T-helper 2 cell (primary cell): ENCODE results near the gene ENPP1.
A peak's percentile ranks its signal among the peaks of the same experiment; 100 is the strongest.

ENCODE experiments used
- DNase-seq, 5 experiments: peaks; one replicate each; pipeline versions ENCODE4 v3.0.0 to v3.0.0-alpha.2; 2012 to 2022

Gene ENPP1

DNA sequence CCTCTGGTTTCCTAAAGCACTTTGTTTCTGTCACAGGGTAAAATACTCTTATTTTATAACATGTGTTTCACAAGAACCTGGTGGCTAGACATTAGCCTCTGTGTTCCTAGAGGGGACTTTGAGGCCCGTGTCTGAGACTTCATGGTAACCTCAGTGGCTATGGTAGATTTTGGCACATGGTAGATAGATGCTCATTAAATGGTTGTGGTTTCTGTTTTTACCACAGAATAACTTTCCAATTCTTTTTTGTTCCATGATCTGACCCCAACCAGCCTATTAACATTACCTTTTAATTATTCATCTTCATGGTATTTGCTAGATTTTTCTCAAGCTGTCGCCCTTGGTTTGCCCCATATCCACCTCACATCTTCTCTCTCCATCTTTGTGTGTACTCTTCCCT lies 109.0 kb downstream of the ENPP1 start:
- DNase-seq: no peak

DNA sequence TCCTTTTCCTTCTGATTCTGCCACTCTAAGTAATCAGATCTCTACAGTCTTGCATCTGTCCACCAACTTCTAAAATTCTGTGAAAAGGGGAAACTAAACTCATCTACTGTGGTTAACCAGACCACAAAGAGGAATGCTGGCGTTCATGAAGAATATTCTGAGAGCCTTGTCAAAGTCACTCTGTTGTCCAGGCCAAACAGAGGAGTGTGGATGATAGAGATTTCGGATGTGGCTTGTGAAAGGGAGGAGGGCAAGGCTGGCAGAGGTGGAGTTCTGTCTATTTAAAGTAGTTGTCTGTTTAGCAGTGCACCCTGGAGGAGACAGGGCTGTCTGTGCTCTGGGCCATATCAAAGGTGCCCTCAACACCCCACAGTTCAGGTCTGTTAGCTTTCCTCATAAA lies 109.5 kb downstream of the ENPP1 start:
- peak in 1 of 5 experiments; percentile 18 for DNase-seq

DNA sequence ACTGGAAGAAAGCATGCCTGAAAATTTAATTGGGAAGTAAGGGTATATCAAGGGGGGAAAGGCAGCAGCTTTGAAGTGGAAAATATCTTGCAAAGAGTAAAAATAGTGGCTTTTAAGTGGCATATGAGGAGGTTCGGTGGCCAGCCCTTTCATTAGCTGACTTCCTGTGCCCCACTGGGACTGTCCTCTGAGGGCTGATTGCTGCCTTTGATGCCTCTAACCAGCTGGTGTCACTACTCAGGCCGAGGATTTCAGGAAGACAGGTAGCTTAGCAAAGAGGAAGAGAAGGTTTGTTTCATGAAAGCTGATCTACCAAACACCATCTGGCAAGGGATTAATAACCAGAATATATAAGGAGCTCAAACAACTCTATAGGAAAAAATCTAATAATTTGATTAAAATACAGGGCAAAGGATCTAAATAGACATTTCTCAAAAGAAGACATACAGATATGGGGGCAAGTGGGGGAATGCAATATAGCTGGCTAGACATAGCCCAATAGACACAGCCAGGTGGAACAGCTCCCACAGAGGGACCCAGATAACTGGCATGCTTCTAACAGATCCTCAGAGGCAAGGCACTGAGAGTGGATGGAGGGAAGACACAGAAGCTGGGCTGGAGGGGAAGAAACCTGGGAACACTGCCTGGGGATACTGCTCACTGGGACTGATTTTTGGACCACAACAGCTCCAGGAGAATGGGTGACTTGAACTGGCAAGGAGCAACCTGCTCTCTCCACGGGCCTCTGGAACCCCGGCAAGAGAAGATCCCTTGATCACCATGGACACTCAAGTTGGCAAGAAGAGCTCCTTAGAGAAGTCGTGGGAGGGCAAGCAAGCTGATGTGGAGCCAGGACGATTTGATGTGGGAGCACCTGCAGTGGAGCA lies 110.2 kb downstream of the ENPP1 start:
- no peak for DNase-seq

DNA sequence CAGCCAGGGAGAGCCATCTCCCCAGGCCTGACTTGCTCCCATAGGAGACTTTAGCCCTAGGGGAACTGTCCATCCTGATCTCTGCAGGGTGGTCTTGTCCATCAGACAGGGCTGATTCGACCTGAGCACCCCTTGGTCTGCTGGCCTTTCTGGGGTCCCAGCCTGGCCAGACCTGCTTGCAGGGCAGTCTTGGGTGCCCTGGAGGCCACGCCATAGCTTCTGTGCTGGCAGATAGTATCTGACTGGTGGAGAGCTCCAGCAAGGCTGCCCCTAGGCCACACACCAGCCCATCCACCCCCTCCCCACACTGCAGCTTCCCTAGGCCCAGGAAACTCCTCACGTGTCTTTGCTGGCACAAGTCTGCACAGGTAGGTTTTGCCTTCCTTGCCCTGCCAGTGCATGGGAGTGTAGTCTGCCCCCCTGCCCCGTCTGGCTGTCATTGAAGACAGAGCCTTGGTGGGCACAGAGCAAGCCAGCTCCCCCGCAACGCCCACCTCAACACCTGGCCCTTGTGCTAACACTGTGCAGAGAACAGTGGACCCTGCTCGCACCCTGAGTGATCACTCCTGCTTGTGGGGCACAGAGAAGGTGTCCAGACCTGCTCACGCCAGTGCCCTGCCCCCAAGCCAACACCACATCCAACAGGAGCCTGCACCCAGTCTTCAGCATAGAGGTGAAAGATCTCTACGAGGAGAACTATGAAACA lies 111.0 kb downstream of the ENPP1 start:
- no peak for DNase-seq

DNA sequence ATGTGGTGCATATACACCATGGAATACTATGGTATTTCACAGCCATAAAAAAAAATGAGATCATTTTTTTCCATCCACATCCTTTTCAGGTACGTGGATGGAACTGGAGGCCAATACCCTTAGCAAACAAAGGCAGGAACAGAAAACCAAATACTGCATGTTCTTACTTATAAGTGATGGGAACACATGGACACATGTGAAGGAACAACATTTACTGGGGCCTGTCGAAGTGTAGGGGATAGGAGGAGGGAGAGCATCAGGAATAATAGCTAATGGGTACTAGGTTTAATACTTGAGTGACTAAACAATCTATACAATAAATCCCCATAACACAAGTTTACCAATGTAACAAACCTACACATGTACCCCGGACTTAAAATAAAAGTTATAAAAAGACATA lies 112.8 kb downstream of the ENPP1 start:
- no peak for DNase-seq

DNA sequence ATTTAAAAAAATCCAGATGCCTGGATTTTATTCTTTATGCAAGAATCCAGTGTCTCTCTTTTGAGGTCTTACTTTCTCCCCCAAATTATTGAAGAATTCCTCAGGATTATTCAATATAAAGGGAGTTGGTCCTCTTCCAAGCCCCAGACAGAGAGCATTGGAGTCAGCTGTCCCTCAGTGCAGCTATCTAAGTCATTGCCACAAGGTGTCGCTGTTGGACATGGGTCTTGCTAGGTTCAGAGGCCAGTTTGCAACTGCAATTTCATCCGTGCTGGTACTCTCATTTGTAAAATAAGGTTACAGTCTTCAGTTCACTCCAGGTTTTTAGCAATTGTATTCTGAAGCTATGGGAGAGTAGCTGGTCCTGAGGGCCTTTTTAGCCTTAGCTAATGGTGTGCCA lies 115.5 kb downstream of the ENPP1 start:
- DNase-seq: peak in 1 of 5 experiments; percentile 70

DNA sequence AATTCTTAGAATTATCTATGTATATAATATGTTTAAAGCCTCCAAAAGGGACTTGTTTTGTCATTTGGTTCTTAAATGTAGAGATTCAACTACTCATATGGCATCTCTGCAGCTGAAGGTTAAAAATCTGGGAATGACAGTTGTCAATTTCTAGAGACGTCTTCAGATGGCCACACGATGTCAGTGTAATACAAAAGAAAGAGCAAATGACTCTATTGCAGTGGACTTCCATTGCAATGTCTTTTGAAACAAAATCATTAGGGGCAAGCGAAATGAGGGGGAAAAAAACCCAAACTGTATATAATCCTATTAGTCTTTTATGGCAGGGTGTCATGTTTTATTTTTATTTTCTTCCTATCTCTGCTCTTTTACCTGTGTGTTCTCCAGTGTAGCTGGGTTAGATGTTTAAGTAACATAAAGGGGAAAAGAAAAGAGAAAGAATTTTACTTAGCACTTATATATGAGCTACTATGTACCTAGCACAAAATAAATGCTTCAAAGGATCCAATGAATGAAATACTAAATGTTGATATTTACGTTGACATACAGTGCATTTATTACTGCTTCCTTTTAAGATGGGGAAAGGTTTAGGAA lies 117.2 kb downstream of the ENPP1 start:
- DNase-seq: no peak

DNA sequence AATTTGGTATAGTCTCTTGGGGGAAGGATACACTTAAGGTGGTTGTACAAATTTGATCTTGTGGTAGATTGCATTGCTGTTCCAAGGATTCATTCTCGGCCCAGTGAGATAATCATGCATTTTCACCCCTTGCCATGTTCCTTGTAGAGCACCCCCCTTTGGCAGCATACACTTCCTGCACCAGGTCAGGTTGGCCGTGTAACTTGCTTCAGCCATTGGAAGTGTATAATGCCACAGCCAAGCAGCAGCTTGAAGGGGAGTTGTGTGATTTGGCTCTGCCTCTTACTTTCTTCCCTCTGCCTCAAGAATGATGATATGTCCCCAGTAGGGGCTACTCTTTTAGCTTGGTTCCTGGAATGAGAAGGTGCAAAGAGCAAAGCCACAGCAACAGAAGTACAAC lies 121.4 kb downstream of the ENPP1 start:
- no peak for DNase-seq

DNA sequence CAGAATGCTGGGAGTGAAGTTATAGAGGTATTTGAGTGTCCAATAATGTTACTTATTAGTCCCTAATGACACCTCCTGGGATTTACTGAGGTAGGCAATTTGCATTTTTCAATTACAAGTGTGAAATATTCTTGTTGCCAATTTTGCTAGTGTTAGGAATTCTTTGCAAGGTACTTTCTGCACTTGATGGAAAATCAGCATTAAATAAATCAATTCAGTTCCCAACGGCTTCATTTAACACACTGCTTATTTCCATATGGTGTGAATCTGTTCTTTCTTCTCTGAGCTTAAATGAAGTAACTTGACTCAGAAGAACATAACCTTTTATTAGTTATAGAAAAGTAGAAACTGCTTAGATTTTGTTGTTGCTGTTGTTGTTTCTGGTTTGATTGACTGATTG lies 122.2 kb downstream of the ENPP1 start:
- DNase-seq: no peak

DNA sequence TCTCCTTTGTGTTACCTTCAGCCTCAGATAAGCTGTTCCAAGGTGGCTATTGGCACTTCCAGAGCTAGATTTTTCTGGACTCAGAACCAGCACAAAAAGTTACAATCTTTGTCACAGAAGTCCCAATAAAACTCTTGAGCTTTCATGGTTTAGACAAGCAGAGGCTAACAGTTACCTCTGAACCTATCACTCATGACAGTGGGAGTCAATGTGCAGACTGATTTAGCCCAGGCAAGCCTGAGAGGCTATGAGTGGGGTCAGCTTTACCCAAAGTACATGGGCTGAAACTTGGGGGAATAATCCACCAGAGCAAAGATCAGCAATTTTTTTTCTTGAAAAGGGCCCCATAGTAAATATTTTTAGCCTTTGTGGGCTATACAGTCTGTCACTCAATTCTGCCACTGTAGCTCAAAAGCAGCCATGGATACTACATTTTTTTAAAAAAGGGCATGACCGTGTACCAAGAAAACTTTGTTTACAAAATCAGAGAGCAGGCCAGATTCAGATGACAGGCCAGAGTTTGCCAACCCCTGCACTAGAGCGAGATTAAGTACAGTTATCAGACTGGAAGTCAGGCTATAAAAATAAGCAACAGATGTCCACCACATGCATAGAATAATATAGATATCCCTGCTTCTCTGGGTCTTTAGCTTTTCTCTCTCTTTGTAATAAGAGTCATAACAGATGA lies 123.4 kb downstream of the ENPP1 start:
- DNase-seq: no peak

DNA sequence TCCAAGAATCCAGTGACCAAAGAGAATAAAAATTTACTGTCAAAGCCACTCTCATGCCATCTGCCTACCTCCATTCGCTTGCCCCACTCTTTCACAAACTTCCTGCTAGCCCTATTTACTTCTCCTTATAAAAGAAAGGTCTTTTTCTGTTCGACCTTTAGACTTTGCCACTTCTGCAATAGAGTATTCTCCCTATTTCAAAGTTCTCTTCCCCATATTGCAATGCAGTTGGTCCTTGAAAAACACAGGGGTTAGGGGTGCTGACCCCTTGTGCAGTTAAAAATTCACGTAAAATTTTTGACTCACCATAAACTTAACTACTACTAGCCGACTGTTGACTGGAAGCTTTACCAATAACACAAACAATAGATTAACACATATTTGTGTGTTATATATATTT lies 128.3 kb downstream of the ENPP1 start:
- no peak for DNase-seq

DNA sequence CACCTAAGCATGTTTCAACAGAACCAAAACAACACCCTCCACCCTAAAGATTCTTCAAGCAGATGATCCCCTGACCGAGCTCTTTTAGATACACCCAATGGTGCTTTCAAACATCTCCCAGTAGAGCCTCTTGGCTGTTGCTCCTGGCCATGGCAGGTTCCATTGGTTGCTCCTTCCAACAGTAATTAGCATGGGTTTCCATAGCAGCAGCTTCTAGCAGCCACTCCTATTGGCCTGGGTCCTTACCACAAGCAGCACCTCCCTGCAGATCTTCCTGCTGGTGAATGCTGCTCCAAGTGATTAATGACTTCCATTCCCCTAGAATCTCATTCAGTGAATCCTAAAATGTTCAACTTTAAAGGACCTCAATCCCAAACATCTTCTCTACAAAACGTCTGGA lies 129.4 kb downstream of the ENPP1 start:
- DNase-seq: no peak

DNA sequence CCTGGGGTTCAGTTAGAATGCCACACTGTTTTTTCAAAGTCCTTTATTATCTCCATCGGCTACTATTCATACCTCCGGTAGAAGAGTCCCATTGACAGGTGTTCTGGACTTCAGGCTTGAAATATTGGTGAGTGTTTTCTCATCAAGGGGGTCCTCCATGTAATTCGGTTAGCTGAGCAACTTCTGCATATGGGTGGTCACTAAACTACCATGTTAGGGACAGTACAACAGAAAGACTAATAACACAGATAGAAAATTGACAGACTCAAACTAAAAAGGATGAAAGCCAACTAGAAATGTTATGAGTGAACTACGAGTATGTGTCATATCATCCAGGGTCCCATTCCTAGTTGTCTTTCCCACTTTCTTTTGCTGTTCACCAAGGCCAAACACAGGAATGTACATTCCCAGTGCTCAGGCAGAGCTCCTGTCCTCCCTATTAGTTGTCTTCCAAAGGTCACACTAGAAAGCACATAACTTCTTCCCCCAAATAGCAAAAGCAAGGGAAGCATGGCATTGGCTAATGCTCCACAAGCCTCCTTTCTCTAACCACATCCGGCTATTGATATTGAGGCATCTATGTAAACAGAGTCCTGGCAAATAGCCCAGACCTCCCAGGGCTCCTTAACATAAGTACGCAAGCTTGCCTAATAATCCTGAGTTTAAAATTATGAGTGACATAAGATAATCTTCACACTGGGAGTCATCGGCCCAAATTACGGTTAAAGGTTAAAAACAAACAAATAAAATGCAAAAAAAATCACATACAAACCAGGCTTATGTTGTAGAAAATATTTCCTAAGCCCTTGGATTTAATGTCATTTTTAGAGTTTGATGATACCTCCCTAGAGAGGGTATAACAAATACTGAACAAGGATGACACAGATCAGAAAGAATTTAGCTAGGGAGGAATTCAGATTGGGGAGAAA lies 130.1 kb downstream of the ENPP1 start:
- no peak for DNase-seq
